Immature natural killer cell (primary cell): ENCODE results near the gene RASEF. TPM values are rescaled to one million over a fixed set of nuclear protein-coding genes. Genes with fewer than 3 reads are reported as not detected.

ENCODE experiments used
- DNase-seq, 3 donors: peaks; one replicate each; pipeline ENCODE4 v3.0.0; 2022; ENCODE audit warnings: mixed read lengths in 1 of 3
- H3K27ac Mint-ChIP-seq, 6 donors: one replicate each; pipeline ENCODE4 v1.8.0; 2020; ENCODE audit warnings: mixed read lengths in 6 of 6, mild to moderate bottlenecking in 5 of 6, inconsistent platforms in 4 of 6, moderate library complexity in 3 of 6
- H3K27me3 Mint-ChIP-seq, 3 donors: one replicate each; pipeline ENCODE4 v1.8.0; 2020 to 2021; ENCODE audit warnings: low read depth in 3 of 3, mild to moderate bottlenecking in 3 of 3, mixed read lengths in 3 of 3, moderate library complexity in 3 of 3, inconsistent platforms in 1 of 3
- H3K36me3 Mint-ChIP-seq, 3 donors: one replicate each; pipeline ENCODE4 v1.8.0; 2020; ENCODE audit warnings: mixed read lengths in 3 of 3, inconsistent platforms in 2 of 3, mild to moderate bottlenecking in 2 of 3
- H3K4me1 Mint-ChIP-seq, 2 donors: one replicate each; pipeline ENCODE4 v1.8.0; 2020; ENCODE audit warnings: inconsistent platforms in 2 of 2, mild to moderate bottlenecking in 2 of 2, mixed read lengths in 2 of 2, moderate library complexity in 1 of 2
- H3K4me3 Mint-ChIP-seq, 5 donors: one replicate each; pipeline ENCODE4 v1.8.0; 2020; ENCODE audit warnings: mild to moderate bottlenecking in 5 of 5, mixed read lengths in 5 of 5, inconsistent platforms in 3 of 5, moderate library complexity in 3 of 5
- H3K9me3 Mint-ChIP-seq, 6 donors: one replicate each; pipeline ENCODE4 v1.8.0; 2020; ENCODE audit warnings: mild to moderate bottlenecking in 6 of 6, mixed read lengths in 6 of 6, inconsistent platforms in 4 of 6, moderate library complexity in 3 of 6
- polyA plus RNA-seq, 3 donors: library from polyadenylated mRNA; unstranded; fragments of 300-500 nt; fragmentation: Illumina TruSeq; gene quantifications; one replicate each; pipeline ENCODE4 v1.2.3, GENCODE V29; 2021

The RASEF gene
- polyA plus RNA-seq, 3 donors from 2014 or later: not detected

DNA sequence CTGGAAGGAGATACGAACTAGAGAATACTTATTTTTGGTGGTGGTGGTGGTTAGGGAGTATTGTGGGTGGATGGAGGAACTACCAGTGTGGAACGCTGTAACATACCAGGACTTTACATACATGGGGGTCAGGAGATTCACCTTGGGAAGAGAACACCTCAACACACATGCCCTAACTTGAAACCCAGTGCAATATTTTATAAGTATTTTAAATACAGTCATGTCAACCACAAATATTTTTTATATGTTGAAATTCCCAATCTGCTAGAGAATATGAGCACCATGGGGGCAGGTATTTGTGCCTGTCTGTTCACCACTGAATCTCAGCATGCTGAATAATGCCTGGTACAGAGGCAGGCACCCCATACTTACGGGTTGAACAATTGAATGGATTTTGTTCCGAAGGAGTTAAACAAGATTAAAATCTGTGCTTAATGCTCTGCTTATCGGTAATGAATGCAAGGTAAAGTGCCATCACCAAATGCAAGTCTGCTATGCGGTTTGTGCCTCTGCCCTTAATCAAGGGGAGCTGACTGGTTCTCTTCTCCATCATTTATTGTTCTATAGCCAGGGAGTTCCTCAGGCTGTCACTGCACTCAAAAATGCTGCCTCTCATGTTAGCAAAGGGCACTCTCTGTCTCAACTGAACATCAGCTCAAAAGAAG lies 65.3 kb downstream of the RASEF start:
- Mint-ChIP-seq H3K4me1 (no peaks in the 10 kb centered on the region), H3K4me3 (no peak overlapping the region), H3K27me3 (no peaks in the 10 kb centered on the region), H3K36me3 (no peaks in the 10 kb centered on the region), H3K27ac (no peak overlapping the region), H3K9me3 (peaks cover 0 to 5% (median under 1%) of the 10 kb centered on the region in 6 donors)
- no peak for DNase-seq

DNA sequence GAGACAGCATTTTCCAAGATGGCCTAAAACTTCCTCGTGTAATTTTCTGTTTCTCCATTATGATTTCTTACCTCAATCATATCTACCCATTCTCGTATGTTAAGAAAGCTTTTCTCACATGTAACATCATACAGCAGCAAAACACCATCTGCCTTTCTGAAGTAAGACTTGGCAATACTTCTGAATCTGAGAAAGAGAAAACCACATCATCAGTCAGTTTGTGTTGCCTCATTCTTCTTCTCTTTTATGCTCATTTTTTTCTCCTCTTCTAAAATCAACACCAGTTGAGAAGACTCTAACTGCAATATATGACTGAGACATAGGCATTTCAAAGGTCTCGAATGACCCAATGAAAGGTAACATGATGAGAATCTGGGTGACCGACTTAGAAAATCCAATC lies 66.0 kb downstream of the RASEF start:
- H3K27me3 Mint-ChIP-seq: no peaks in the 10 kb centered on the region
- no peak overlapping the region for H3K27ac Mint-ChIP-seq
- no peaks in the 10 kb centered on the region for H3K36me3 Mint-ChIP-seq
- H3K4me3 Mint-ChIP-seq: no peak overlapping the region
- no peak for DNase-seq
- no peaks in the 10 kb centered on the region for H3K4me1 Mint-ChIP-seq
- peaks cover 0 to 5% (median under 1%) of the 10 kb centered on the region in 6 donors for H3K9me3 Mint-ChIP-seq

DNA sequence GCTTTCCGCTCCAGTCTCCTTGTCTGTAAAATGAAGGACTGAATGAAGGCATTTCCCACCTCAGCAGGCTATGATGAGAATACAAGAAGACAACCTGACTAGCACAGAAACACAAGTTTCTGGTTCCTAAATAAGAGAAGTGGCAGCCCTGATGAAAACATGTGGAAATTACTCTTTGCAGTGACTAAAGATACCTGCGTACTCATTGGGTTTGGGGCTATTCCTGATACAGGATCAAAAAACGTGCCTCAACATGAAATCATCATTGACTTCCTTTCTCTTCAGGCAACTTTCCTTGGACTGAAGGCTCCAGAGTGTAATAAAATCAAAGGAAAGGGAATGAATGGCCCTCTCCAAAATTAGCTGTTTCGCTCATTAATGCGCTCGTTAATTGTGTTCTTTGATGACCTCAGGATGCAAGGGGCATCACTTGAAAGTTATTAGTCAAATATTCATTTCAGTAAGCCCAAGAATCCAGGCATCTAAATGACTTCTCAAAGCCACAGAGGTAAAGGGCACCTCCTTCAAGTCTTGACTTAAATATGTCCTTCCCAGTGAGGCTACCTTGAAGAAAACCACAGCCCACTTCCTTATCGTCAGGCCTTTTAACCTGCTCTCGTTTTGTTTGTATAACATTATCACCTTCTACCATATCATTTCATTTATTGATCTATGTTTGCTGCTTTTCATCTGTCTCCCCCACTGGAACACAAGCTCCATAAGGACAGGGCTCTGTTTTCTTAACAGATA lies 68.9 kb downstream of the RASEF start:
- H3K36me3 Mint-ChIP-seq: peaks cover 0 to 4% (median 0%) of the 10 kb centered on the region in 3 donors
- H3K4me1 Mint-ChIP-seq: no peaks in the 10 kb centered on the region
- peaks cover 0 to 11% (median 4%) of the 10 kb centered on the region in 6 donors for H3K9me3 Mint-ChIP-seq
- no peak for DNase-seq
- H3K4me3 Mint-ChIP-seq: no peak overlapping the region
- H3K27ac Mint-ChIP-seq: no peak overlapping the region
- no peaks in the 10 kb centered on the region for H3K27me3 Mint-ChIP-seq

DNA sequence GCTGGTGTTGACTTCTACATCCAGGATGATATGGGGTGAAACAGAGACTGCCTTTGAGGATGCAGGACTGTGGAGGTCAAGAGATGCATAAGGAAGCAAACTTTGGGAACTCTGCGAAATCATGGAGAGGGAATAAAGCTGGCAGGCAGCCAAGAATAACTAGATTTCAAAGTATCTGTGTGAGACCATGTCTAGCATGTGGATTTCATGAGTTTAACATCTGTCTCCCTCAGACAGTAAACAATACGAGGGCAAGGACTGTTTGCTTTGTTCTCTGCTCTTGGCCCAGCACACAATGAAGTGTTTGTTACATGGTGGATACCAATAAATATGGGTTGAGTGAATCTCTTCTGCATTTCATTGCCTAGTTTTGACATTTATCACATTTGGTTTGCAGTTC lies 71.3 kb downstream of the RASEF start:
- peaks cover 0 to 8% (median 4%) of the 10 kb centered on the region in 6 donors for H3K9me3 Mint-ChIP-seq
- H3K36me3 Mint-ChIP-seq: peaks cover 0 to 4% (median 0%) of the 10 kb centered on the region in 3 donors
- no peaks in the 10 kb centered on the region for H3K4me1 Mint-ChIP-seq
- H3K27me3 Mint-ChIP-seq: no peaks in the 10 kb centered on the region
- no peak for DNase-seq
- no peak overlapping the region for H3K27ac Mint-ChIP-seq
- H3K4me3 Mint-ChIP-seq: no peak overlapping the region

DNA sequence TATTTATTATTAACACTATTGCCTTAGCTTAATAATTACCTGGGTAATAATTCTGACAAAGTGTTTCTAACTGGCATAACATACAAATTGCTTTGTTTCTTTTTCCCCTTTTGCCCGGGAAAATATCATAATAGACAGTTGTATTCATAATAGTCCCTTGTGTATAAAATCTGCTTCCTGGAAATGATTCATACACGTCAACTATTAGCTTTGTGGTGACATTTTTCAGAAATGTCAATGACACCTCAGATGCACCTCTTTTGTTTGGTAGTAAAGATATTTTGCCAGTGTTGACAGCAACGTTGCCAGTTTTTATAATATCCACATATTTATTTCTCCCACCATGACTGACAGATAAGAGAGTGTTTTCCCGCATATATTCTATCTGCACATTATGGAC lies 73.0 kb downstream of the RASEF start:
- Mint-ChIP-seq H3K27me3 (peaks cover 0 to 2% (median 0%) of the 10 kb centered on the region in 3 donors), H3K27ac (no peak overlapping the region), H3K36me3 (peaks cover 0 to 4% (median 0%) of the 10 kb centered on the region in 3 donors), H3K9me3 (peaks cover 1 to 10% (median 4%) of the 10 kb centered on the region in 6 donors), H3K4me1 (no peaks in the 10 kb centered on the region), H3K4me3 (no peak overlapping the region)
- DNase-seq: no peak

DNA sequence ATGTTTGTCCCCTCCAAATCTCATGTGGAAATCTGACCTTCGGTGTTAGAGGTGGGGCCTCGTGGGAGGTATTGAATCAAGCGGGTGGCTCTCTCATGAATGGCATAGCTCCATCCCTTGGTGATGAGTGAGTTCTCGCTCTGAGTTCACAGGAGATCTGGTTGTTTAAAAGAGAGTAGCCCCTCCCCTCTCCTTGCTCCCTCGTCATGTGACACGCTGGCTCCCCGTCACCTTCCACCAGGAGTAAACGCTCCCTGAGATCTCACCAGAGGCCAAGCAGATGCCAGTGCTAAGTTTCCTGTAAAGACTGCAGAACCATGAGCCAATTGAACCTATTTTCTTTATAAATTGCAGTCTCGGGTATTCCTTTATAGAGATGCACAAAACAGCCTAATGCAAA lies 74.5 kb downstream of the RASEF start:
- DNase-seq: no peak
- peaks cover 0 to 4% (median 0%) of the 10 kb centered on the region in 3 donors for H3K36me3 Mint-ChIP-seq
- no peak overlapping the region for H3K27ac Mint-ChIP-seq
- no peaks in the 10 kb centered on the region for H3K4me1 Mint-ChIP-seq
- no peak overlapping the region for H3K4me3 Mint-ChIP-seq
- H3K9me3 Mint-ChIP-seq: peaks cover 2 to 17% (median 4%) of the 10 kb centered on the region in 6 donors
- H3K27me3 Mint-ChIP-seq: peaks cover 0 to 2% (median 0%) of the 10 kb centered on the region in 3 donors

DNA sequence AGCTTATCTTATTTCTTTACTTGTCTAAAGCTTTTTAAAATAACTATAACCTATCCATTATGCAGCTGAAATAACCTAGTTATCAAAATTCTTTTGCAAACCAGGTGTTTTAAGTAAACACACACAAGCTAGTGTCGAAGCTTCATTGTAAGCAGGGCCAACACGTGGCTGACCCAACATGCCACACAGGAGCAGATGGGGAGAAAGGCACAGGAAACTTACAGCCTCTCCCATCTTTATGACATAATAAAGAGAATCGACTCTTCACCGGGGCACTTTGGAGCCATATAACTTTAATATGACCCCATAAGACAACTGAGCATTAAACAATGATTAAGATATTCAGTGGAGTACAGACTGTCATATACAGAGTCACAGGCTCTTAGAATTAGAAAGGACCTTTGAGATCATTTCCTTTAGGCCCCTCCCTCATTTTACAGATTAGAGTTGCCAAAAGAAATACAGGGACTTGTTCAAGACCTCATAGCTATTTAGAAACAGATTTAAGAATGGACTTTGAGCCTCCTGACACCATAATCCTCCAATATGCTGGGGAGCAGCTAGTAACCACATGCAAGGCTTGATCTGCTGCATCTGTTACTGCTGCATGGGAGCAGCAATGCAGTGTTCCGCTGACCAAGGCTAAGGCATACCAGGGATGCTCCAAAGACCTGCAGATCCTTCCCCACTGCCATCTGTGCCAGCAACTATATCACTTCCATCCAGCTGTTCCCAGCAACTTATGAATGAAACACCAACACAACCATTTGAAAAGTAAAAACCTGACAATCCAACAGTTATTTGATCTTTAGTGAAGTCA lies 75.4 kb downstream of the RASEF start:
- Mint-ChIP-seq H3K36me3 (peaks cover 0 to 4% (median 0%) of the 10 kb centered on the region in 3 donors), H3K4me3 (no peak overlapping the region), H3K27me3 (peaks cover 0 to 2% (median 0%) of the 10 kb centered on the region in 3 donors), H3K9me3 (peaks cover 2 to 17% (median 4%) of the 10 kb centered on the region in 6 donors), H3K4me1 (no peaks in the 10 kb centered on the region), H3K27ac (no peak overlapping the region)
- DNase-seq: no peak

DNA sequence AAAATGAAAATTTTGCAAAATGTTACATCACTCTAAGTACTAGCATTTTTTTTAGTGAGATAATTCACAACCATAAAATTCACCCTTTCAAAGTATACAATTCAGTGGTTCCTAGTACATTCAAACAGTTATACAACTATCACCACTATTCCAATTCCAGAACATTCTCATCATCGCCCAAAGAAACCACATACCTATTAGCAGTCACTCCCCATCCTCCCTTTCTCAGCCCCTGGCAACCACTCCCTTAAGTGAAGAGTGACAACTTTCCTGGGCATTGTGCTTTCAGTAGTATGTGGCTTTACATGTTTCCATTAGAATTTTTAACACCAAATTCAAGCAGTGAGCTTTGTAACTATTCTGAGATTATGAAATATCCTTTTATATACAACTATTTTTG lies 81.4 kb downstream of the RASEF start:
- Mint-ChIP-seq H3K27me3 (peaks cover 0 to 4% (median 2%) of the 10 kb centered on the region in 3 donors), H3K4me1 (no peaks in the 10 kb centered on the region), H3K9me3 (peaks cover 0 to 28% (median 4%) of the 10 kb centered on the region in 6 donors), H3K27ac (no peak overlapping the region), H3K4me3 (no peak overlapping the region), H3K36me3 (no peaks in the 10 kb centered on the region)
- no peak for DNase-seq

DNA sequence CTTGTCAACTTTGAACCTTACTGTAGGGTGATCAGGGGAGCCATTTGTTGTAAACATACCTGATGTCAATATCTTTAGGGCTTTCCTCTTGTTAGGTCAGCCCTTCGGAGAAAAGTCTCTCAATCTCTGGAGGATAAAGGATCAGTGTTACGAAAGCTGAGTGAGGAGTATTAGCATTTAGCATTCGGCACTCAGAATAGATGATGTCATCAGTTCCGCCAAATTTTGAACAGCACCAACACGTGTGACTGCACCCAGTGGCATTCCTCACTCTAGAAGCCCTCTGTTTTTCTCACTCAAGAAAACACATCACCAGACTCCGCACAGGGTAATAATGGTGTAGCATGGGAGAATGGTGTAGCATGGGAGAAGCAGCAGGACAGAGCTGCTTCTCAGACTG lies 87.8 kb downstream of the RASEF start:
- Mint-ChIP-seq H3K9me3 (peaks cover 0 to 41% (median 5%) of the 10 kb centered on the region in 6 donors), H3K4me1 (no peaks in the 10 kb centered on the region), H3K27ac (no peak overlapping the region), H3K36me3 (no peaks in the 10 kb centered on the region), H3K27me3 (peaks cover 0 to 3% (median 2%) of the 10 kb centered on the region in 3 donors), H3K4me3 (no peak overlapping the region)
- no peak for DNase-seq

DNA sequence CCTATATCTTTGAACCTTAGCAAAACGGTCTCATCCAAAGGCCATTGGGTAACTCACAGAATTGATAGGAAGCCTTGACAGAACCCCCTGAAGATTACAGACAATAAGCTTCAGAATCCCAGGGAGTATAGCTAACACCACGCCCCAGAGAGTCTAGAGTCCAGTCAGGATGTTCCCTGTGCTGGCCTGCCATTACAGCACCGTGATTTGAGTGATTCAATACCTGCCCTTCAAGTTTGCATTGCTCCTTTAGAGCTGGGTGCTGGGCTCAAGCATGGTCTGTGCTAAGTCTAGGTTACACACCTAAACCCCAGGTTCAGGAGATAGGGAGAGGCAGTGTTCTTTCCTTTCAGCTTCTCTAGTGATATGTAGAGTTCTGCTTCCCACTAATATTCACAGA lies 90.5 kb downstream of the RASEF start:
- no peak overlapping the region for H3K27ac Mint-ChIP-seq
- no peaks in the 10 kb centered on the region for H3K4me1 Mint-ChIP-seq
- no peaks in the 10 kb centered on the region for H3K36me3 Mint-ChIP-seq
- H3K4me3 Mint-ChIP-seq: no peak overlapping the region
- H3K27me3 Mint-ChIP-seq: peaks cover 0 to 4% (median under 1%) of the 10 kb centered on the region in 3 donors
- DNase-seq: no peak
- peaks cover 0 to 31% (median 6%) of the 10 kb centered on the region in 6 donors for H3K9me3 Mint-ChIP-seq

DNA sequence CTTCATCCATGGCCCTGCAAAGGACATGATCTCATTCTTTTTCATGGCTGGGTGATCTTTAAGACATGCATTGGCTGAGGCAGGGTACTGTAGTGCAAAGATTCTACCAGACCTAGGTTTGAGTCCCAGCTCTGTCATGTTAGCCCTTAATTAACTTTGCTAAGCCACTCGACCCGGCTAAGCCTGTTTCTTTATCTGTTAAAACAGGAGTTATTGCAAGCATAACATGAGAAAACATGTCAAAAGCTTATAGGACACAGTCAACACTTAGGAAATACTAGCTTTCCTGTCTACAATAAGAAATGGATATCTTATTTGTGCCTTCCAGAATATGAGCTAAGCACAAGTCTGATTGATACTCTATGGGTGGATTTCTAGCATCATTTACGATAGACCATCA lies 92.6 kb downstream of the RASEF start:
- no peaks in the 10 kb centered on the region for H3K36me3 Mint-ChIP-seq
- no peak for DNase-seq
- peaks cover 0 to 14% (median 2%) of the 10 kb centered on the region in 6 donors for H3K9me3 Mint-ChIP-seq
- no peak overlapping the region for H3K4me3 Mint-ChIP-seq
- no peaks in the 10 kb centered on the region for H3K4me1 Mint-ChIP-seq
- no peak overlapping the region for H3K27ac Mint-ChIP-seq
- H3K27me3 Mint-ChIP-seq: peaks cover 0 to 4% (median 1%) of the 10 kb centered on the region in 3 donors

DNA sequence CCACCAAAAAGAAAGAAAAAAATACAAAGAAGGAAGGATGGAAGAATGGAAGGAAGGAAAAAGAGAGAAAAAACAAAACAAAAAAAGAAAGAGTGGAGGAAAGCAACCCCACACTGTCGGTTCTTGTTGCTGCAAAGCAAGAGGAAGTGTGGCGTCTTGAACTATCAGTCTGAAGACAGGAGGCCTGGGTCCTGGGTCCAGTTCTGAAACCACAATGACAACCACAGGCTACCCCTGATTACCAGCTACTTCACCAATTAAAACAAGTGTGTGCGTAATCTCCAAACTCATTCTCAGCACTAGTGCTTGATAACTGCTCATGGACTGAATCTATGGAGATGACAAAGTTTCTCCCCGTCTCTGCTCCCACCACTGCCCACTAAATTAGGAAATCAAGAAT lies 93.7 kb downstream of the RASEF start:
- Mint-ChIP-seq H3K27me3 (peaks cover 0 to 3% (median 1%) of the 10 kb centered on the region in 3 donors), H3K27ac (no peak overlapping the region), H3K4me3 (no peak overlapping the region), H3K4me1 (no peaks in the 10 kb centered on the region), H3K36me3 (no peaks in the 10 kb centered on the region), H3K9me3 (peaks cover 0 to 5% (median 2%) of the 10 kb centered on the region in 6 donors)
- no peak for DNase-seq

DNA sequence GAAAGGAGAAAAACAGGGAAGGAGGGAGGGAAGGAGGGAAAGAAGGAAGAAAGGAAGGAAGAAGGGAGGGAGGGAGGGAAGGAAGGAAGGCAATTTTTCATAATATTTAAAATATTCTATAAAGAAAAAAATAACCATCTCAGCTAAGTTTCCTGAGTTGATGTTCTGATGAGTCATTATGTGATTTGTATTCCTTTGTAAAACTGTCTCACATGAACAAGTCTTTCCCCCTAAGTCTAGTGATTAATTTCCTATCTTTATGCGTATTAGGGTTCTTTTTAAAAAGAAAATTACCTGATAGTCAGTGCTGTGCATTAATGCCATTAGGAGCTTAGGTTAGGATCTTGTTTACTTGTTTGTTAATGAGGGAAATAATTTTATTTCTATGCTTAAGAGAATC lies 94.1 kb downstream of the RASEF start:
- DNase-seq: no peak
- H3K9me3 Mint-ChIP-seq: peaks cover 0 to 4% (median 2%) of the 10 kb centered on the region in 6 donors
- peaks cover 0 to 2% (median 1%) of the 10 kb centered on the region in 3 donors for H3K27me3 Mint-ChIP-seq
- H3K27ac Mint-ChIP-seq: no peak overlapping the region
- no peaks in the 10 kb centered on the region for H3K36me3 Mint-ChIP-seq
- no peaks in the 10 kb centered on the region for H3K4me1 Mint-ChIP-seq
- no peak overlapping the region for H3K4me3 Mint-ChIP-seq

DNA sequence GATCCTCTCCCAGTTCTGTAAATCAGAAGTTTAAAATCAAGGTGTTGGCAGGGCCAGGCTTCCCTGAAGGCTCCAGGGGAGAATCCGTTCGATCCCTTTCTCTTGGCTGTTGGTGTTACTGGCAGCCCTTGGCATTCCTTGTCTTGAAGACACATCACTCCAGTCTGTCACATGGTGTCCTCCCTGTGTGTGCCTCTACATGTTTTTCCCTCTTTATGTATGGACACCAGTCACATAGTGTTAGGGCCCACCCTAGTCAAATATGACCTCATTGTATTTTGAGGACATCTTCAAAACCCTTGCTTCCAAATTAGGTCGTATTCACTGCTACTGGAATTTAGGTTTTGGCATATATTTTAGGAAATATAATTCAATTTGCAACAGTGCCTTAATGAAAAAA lies 94.6 kb downstream of the RASEF start:
- H3K27ac Mint-ChIP-seq: no peak overlapping the region
- peaks cover 0 to 3% (median 1%) of the 10 kb centered on the region in 6 donors for H3K9me3 Mint-ChIP-seq
- no peaks in the 10 kb centered on the region for H3K4me1 Mint-ChIP-seq
- H3K36me3 Mint-ChIP-seq: no peaks in the 10 kb centered on the region
- DNase-seq: no peak
- peaks cover 0 to 4% (median 1%) of the 10 kb centered on the region in 3 donors for H3K27me3 Mint-ChIP-seq
- no peak overlapping the region for H3K4me3 Mint-ChIP-seq
